Neural crest cell (in vitro differentiated cells): ENCODE data around the gene ASCC3. TPM values are rescaled to one million over a fixed set of nuclear protein-coding genes. Genes with fewer than 3 reads are reported as not detected.

ENCODE experiments used
- DNase-seq: peaks from one replicate; pipeline ENCODE4 v3.0.0; 2021; ENCODE audit warnings: low read depth, mixed read lengths, low spot score
- H3K27ac Mint-ChIP-seq: one replicate; pipeline ENCODE4 v1.8.0; 2021; ENCODE audit warnings: mild to moderate bottlenecking, mixed read lengths; ENCODE audit not compliant: unreplicated experiment
- H3K27me3 Mint-ChIP-seq: 2 replicates; pipeline ENCODE4 v1.8.0; 2021; ENCODE audit warnings: low read depth, mild to moderate bottlenecking, mixed read lengths
- H3K36me3 Mint-ChIP-seq: 2 replicates; pipeline ENCODE4 v1.8.0; 2021; ENCODE audit warnings: low read depth, mild to moderate bottlenecking, mixed read lengths
- H3K4me1 Mint-ChIP-seq: 2 replicates; pipeline ENCODE4 v1.8.0; 2021; ENCODE audit warnings: mixed read lengths
- H3K4me3 Mint-ChIP-seq: one replicate; pipeline ENCODE4 v1.8.0; 2021; ENCODE audit warnings: mild to moderate bottlenecking, mixed read lengths
- H3K9me3 Mint-ChIP-seq: 2 replicates; pipeline ENCODE4 v1.8.0; 2021; ENCODE audit warnings: mixed read lengths
- CTCF ChIP-seq: fragments of 200-600 bp; sonication (generic); conservative IDR thresholded peaks from 2 replicates; pipeline ENCODE4 v1.5.0; 2021; ENCODE audit warnings: antibody characterized with exemption, mild to moderate bottlenecking
- total RNA-seq: library from RNA; stranded (reverse); gene quantifications from 2 replicates; pipeline ENCODE4 v1.2.1, GENCODE V29; 2021

ASCC3 gene
- total RNA-seq, 1 donor from 2014 or later: 31.4 TPM

GRCh38 chr6:100883347-100883746 lies 2.2 kb upstream of the ASCC3 start:
- Mint-ChIP-seq H3K9me3 (no peaks in the 10 kb centered on the region), H3K27ac (no peak overlapping the region), H3K4me1 (peaks cover 32% of the 10 kb centered on the region), H3K4me3 (no peak overlapping the region), H3K36me3 (peaks cover 2% of the 10 kb centered on the region), H3K27me3 (no peaks in the 10 kb centered on the region)
- no peak for DNase-seq
- no peak for TF ChIP-seq CTCF

GRCh38 chr6:100881707-100882040 lies 545 bp upstream of the ASCC3 start:
- Mint-ChIP-seq H3K4me3 (peak overlapping the region; percentile 98), H3K4me1 (peaks cover 36% of the 10 kb centered on the region), H3K27ac (peak overlapping the region; percentile 60), H3K27me3 (no peaks in the 10 kb centered on the region), H3K36me3 (peaks cover 2% of the 10 kb centered on the region), H3K9me3 (no peaks in the 10 kb centered on the region)
- no peak for DNase-seq
- no peak for TF ChIP-seq CTCF

- peak overlapping the region; percentile 98 for H3K4me3 Mint-ChIP-seq
- no peaks in the 10 kb centered on the region for H3K27me3 Mint-ChIP-seq
- peaks cover 36% of the 10 kb centered on the region for H3K4me1 Mint-ChIP-seq
- no peak overlapping the region for H3K27ac Mint-ChIP-seq
- no peak for DNase-seq
- no peak for TF ChIP-seq CTCF
- no peaks in the 10 kb centered on the region for H3K9me3 Mint-ChIP-seq
- peaks cover 2% of the 10 kb centered on the region for H3K36me3 Mint-ChIP-seq
Observed at GRCh38 chr6:100880149-100880852, 828 bp downstream of the ASCC3 start.

GRCh38 chr6:100879317-100879716 lies 1.8 kb downstream of the ASCC3 start:
- H3K27me3 Mint-ChIP-seq: no peaks in the 10 kb centered on the region
- H3K4me1 Mint-ChIP-seq: peaks cover 36% of the 10 kb centered on the region
- TF ChIP-seq CTCF: no peak
- no peak overlapping the region for H3K27ac Mint-ChIP-seq
- H3K36me3 Mint-ChIP-seq: peaks cover 5% of the 10 kb centered on the region
- H3K9me3 Mint-ChIP-seq: no peaks in the 10 kb centered on the region
- no peak for DNase-seq
- H3K4me3 Mint-ChIP-seq: peak overlapping the region; percentile 77

- no peaks in the 10 kb centered on the region for H3K27me3 Mint-ChIP-seq
- no peak for TF ChIP-seq CTCF
- H3K27ac Mint-ChIP-seq: no peak overlapping the region
- no peak for DNase-seq
- peaks cover 12% of the 10 kb centered on the region for H3K36me3 Mint-ChIP-seq
- peaks cover 36% of the 10 kb centered on the region for H3K4me1 Mint-ChIP-seq
- H3K9me3 Mint-ChIP-seq: peaks cover 4% of the 10 kb centered on the region
- H3K4me3 Mint-ChIP-seq: no peak overlapping the region
Observed at GRCh38 chr6:100877851-100878250, 3.3 kb downstream of the ASCC3 start.
